Amygdala (tissue), 56 donors: Measurements from ENCODE around the gene POLR3G.

Source experiments
- DNase-seq, 56 donors: peaks; one replicate each; lab custom pipeline; 2025; lab: John Stamatoyannopoulos, UW

The POLR3G gene

DNA sequence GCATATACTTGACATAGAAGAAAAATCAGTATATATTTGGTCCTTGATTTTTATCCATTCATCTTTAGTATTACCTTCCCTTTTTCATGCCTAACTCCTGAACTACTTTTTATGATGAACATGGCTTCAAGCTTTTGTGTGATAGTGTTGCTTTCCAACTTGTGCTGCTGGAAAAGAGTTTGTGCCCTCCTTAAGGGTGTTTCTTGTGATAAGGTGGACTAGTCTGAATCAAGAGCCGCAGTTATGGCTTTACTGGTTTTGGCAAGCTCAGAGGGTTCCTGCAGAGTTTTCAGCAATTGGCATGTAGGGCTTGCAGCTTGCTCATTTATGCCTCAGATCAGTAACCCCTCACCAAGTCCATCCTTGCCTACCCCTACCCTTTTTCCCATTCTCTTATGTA is 20.5 kb downstream of the POLR3G start:
- DNase-seq, result no peak

- no peak for DNase-seq
Measured at GRCh38 chr5:90503596-90503995, 28.9 kb downstream of the POLR3G start.

GRCh38 chr5:90504743-90505142 is 30.1 kb downstream of the POLR3G start:
- no peak for DNase-seq

DNA sequence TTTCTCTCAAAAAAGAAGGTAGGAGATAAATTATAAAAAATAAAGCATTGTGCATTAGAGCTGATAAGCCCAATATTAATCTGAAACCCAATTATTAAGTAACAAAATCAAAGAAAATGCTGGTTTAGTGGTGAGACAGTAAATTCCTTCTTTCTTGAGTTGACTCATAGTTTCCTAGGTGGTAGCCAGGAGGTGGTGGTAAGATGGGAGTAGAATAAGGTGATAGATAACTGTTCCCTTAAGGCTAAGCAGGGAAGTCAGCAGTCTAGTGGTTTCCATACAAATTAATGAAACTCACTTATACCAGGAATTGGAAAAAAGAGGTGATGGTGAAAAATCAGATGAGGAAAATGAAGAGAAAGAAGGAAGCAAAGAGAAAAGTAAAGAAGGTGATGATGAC is 31.6 kb downstream of the POLR3G start:
- DNase-seq, result no peak

DNA sequence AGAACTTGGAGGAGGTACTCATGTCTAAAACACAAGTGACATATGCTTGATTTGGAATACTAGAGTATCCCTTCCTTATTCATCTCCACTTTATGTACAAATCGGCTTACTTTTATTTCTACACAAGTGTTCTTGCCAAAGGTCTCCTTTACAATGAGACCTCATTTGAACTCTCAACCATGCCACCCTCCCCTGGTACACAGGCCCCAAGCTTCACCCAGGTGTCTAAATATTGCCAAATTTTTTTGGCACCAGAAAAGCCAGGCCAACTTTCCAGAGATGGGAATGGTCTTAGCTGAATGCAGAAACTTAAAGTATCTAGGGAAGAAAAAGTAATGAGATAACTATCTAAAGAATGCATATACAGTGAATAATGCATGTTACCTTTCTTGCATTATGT is 35.8 kb downstream of the POLR3G start:
- DNase-seq, result no peak

DNA sequence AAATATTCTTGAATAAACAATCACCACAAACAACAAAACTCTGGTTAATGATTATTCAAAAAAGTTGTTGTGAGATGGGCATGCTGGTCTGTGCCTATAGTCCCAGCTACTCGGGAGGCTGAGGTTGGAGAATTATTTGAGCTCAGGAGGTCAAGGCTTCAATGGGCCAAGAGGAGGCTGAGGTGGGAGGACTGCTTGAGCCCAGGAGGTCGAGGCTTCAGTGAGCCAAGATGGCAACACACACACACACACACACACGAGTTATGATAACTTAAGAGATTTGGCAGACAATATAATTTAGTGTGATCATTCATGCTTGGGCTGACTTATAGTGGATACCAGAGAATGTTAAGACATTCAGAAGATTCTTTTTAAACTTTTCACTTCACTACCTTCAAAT is 39.9 kb downstream of the POLR3G start:
- DNase-seq, result no peak

- no peak for DNase-seq
Measured at GRCh38 chr5:90518661-90519060, 44.0 kb downstream of the POLR3G start.

DNA sequence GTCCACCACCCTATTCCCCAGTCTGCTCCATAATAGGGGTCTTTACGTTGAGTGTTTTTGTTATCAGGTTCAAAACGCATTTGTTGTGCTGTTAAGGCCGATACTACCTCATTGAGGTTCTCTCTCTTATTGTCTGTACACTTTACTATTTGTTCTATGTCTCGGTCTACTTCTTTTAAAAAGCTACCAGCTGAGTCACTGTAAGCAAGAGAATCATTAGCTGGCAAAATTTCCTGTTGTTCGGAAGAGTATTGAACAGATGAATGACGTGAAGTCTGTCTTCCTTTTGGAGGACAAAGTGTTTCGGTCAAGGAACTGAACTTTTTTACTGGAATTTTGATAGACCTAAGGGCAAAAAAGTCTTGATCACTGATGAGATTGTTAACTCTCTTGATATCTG is 44.4 kb downstream of the POLR3G start:
- no peak for DNase-seq

DNA sequence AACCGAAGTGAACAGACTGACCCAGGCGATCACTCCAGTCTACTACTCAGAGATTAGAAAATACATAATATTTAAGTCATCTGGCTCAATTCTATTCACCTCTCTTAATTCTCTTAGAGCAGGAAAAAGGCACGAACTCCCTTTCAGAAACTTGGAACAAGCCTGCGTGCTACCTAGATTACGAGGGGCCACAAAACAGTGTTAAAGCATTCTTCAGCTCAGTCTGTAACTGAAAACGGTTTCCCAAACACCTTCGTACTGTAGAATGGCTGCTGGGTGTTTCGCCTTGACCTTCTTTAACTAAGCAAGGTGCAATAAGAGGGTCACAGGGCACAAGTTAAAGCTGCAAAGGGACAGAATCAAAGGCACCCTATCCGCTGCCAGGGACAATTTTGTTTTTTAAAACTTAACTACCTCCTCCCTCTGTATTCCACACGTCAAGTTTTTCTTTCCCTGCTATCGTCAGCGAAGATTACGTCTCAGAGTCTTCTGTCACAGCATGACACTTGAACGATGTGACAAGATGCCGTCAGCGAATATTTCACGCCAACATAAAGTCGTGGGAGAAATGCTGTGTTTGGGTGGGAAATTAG is 54.0 kb downstream of the POLR3G start:
- peak in 10 of 56 donors; percentile 20 to 63 (median 38) for DNase-seq

DNA sequence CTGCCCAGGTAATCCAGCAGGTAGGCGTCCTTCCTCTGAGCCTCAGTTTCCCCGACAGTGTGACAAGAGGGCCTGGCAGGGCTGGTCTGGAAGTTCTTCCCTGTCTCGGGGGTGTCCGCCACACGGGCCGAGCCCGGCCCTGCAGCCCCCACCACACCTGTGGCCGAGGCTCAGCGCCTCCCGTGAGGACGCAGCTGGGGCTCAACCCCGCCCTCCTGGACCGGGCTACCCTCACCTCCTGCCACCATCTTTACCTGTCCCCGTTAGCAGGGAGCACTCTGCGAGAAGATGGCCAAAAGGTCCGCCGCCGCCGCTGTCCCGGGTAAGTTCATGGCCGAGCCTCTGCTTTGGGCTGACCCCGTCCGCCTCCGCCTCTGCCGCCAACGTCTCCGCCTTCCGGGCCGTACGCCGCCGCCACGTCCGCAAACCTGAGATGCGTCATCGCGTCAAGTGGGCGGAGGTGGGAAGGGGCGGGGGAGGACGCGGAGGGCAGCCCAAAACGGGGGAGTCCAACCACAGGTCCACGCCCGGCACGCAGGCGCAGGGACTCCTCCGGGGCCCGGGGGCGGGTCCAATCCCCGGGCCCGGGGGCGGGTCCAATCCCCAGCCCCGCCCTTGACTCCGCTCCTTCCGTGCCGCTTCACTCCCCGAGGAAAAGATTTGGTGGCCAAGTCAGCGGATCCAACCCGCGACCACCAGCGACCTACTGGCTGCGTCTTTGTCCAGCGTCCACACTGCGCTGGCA is 54.7 kb downstream of the POLR3G start, which contains the start of gene LYSMD3:
Gene LYSMD3 (minus strand): TSS at position 391 of the 745 bp plus-strand sequence. CDS start 4,295 bp downstream, outside the sequence.
- peak; percentile 64 to 95 (median 91) for DNase-seq

DNA sequence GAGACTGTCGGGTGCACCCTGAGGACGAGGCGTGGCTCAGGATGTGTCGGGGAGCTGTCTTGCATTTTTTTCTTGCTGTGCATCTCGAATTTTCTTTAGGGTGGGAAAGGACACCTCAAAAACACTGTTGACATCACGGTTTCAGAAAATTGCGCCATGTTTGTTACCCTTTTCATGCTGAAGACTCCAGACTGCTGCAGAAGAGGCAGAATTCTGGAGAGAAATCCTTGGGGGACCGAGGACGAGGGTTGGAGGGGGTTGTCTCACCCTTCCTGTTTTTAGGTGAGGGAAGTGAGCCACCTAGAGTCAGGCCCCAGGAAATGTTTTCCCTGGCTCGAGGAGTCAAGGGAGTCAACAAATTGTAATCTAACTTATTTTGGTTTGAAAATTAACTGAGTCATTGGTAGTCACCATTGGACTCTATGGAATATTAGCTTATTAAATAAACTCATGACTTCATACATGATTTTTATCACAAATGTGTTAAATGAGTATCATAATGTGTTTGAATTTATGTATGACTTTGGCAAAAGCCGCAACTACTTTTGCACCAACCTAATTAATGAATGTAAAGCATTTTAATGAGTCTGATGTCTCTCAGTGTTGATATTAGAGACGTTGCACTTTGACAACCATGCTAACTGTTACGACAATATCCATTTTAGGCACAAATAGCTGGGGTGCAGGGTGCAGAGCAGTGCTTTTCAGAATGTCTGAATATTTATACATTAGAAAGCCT is 55.4 kb downstream of the POLR3G start:
- peak in 41 of 56 donors; percentile 12 to 87 (median 61) for DNase-seq

- DNase-seq, result peak in 3 of 56 donors; percentile 0 to 20 (median 2)
Measured at GRCh38 chr5:90530736-90531487, 56.2 kb downstream of the POLR3G start.

GRCh38 chr5:90533794-90534193 is 59.1 kb downstream of the POLR3G start:
- DNase-seq, result no peak

DNA sequence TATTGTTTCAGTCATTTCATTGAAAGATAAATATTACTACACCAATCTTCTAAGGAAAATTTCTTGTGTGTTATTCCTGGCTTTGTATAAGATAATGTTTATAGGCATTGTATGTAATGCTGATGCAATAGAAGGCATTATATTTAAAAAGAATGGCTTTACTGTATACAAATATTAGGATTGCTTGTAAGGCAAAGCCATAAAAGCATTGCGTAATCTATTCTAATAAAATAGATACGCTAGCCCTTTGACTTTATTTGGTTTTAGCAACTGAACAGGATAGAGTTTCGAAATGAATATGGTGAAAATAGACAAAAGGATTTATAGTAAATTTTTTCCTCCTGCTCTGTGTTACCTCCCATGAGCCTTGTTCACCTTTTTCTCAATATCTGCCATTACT is 60.3 kb downstream of the POLR3G start:
- no peak for DNase-seq

- no peak for DNase-seq
Measured at GRCh38 chr5:90542827-90543519, 68.3 kb downstream of the POLR3G start.

GRCh38 chr5:90545511-90545910 is 70.8 kb downstream of the POLR3G start:
- no peak for DNase-seq

GRCh38 chr5:90546216-90546837 is 71.7 kb downstream of the POLR3G start:
- no peak for DNase-seq

- DNase-seq, result no peak
Measured at GRCh38 chr5:90547072-90547536, 72.4 kb downstream of the POLR3G start.

- DNase-seq, result peak in 9 of 56 donors; percentile 2 to 28 (median 8)
Measured at GRCh38 chr5:90548069-90548593, 73.5 kb downstream of the POLR3G start.
